HG03139 (cell line): ENCODE data around the gene ADAMTS15.
"Not testable (repeated sequence)": the region's sequence is repeated elsewhere in the genome, so short reads cannot be mapped to it uniquely, and the experiment has no call there.

ENCODE experiments used
- ATAC-seq: cut with Tn5 transposase; IDR thresholded peaks from one replicate; pipeline ENCODE4 v1.9.1; 2021; ENCODE audit not compliant: unreplicated experiment

The ADAMTS15 gene

DNA sequence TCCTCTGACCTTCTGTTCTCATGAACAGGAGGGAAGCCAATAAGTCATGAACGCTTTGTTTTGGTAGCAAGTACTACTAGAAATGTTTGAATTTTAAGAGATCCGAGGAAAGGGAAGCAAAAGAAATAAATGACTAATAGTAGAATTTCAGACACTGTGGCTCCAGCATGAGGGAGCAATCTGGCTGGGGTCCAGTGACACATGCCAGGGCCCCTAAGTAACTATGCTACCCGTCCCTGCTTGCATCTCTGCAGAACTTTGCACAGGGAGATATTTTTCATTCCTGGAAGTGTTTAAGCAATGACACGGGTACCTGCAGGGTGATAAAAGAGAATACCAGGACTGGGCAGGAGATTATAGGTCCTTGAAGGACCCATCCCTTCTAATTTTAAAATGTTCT lies 12.8 kb upstream of the ADAMTS15 start:
- ATAC-seq: no peak

DNA sequence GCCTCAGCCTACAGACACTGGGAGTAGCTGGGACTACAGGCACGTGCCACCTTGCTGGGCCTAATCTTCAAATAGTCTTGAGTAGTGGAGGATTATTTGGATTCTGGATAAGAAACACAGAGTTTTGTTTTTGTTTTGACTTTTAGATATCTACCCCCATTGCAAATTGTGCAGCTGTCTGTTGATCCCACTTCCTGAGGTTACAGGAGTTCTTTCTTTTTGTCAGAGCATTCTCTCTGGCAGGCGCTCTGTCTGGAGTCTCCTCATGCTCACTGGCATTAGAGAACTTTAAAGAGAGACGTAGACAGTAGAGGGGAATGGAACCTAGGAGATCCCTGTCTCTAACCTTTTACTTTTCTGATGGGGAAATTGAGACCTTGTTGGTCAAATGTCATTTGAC lies 12.3 kb upstream of the ADAMTS15 start:
- no peak for ATAC-seq

DNA sequence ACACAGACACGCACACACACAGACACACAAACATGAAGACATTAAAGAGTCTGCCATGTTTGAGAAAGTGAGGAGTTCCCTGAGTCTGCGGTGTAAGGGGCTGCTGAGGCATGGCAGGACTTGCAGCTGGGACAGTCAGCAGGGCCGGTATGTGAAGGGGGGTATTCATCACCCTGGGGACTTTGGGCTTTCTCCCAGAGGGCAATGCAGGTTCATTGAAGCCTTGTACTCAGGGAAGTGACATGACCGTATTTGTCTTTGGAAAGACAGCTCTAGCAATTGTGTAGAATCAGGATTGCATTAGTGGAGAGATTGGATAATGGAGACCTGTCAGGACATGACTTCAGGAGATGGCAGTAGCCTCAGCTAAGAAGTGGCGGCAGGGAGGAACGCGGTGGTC lies 10.6 kb upstream of the ADAMTS15 start:
- no peak for ATAC-seq

DNA sequence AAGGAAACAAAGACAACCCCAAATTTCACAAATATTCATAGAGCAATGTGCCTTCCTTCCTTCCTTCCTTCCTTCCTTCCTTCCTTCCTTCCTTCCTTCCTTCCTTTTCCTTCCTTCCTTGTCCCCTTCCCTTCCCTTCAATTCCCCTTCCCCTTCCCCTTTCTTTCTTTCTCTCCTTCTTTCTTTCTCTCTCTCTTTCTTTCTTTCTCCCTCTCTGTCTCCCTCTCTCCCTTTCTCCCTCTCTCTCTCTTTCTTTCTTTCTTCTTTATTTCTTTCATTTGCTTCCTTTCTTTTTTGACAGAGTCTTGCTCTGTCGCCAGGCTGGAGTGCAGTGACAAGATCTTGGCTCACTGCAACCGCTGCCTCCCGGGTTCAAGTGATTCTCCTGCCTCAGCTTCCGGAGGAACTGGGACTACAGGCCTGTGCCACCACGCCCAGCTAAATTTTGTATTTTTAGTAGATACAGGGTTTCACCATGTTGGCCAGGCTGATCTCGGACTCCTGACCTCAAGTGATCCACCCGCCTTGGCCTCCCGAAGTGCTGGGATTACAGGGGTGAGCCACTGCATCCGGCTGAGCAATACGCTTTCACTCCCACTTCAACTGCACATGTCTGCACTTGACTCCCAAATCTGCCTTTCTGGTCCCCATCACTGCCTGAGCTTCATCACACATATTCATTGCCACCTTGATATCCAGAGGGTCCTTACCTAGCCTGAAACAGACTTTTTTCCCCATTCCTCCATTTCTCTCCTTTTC lies 9.9 kb upstream of the ADAMTS15 start:
- not testable (repeated sequence) for ATAC-seq

DNA sequence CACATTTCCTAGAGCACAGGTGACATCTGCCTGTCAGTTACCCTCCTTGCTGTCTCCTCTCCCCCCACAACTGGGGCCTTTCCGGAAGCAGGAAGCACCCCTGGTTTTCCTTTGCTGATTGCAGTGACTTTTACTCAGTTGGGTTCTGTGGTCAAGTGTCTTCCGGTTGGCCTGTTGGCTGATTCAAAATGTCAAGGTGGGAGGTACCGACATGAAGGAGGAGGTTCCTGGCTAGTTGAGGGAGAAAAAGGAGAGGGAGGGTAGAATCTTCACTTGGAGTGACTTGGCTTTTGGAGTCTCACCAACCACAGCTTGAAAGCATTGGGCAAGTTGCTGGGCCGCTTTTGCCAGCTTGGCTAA lies 9.3 kb upstream of the ADAMTS15 start:
- no peak for ATAC-seq

DNA sequence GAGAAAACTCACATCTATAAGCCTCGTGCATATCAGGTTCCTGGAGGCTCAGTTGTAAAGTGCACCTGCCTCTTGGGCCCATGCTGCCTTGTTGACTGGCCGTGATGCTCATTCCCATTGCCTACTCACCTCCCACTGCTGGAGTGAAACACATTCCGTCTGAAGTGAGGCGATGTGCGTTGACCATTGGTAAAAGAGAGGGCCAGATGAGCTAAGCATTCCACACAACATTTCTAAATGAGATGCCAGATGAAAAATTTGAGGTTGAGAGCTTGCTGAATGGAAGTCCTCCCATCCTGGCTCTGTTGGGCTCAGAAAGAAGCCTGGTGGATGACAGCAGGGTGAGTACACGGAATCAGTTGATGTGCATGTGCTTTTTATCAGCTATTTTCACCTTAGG lies 8.6 kb upstream of the ADAMTS15 start:
- no peak for ATAC-seq

DNA sequence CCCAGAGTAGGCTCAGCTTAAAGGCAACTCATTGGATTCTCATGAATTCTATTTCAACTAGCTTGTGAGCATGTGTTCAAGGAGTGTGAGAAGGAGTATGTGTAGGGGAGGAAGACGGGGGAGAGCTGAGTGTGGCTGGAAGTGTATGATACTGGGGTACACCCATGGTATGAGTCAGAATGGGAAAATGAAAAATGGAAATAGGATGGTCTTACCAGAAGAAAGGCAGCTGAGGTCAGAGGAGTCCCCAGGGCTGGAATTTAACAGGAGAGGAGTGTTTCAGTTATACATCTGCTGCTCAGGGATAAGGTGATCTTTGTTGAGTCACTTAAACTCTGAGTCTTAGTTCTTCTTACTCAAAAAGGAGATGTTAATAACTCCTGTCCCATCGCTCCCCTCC lies 6.7 kb upstream of the ADAMTS15 start:
- no peak for ATAC-seq

DNA sequence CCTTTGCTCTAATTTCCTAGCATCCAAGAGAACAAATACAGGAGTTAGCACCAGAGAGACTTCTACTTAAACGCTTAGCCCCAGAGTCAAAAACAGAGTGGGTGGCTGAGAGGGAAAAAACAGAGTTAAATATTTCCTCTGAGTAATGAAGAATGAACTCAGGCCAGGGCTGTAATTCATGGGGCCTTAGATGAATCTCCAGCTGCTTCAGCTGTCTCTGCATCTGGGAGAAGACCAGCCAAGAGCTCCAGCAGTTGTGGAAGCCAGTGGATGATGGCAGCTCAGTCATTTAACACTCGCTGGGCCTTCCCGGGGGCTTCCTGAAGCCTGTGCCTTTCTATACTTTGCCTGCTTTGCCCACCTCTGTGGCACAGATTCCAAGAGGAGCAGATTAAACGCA lies 5.7 kb upstream of the ADAMTS15 start:
- no peak for ATAC-seq

DNA sequence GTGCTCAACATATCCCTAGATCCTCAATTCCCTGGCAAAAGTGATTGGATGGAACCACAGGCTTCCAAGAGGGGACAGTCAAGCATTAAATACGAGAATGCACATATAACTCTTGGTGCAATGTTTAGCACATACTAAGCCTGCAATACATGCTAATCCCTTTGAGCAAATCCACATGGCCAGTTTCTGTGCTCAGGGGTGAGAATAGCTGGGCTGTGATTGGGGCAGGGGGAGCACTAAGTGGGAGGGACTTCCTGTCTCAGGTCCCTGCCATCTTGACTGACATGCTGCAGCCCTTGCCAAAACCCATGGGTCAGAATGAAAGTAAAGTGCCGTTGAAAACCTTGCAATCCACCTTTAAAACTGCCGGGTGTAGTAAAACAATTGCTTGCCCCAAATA lies 2.7 kb upstream of the ADAMTS15 start:
- ATAC-seq: no peak

DNA sequence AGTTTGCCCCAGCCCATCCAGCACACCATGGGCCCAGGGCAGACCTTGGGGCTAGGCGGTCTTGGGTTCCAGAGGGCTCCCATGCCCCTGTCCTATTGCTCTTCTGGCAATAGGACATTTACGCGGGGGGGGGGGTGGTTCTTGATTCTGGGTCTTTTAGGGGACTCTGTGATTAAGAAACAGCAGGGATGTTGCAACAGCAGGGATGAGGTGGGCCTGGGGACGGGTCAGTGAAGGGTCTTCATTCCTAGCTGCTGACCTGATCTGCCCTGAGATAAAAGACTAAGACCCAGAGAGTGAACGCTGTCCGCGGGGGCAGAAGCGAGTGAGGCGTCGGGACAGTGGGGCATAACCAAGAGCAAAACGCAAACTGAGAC lies 418 bp upstream of the ADAMTS15 start:
- ATAC-seq: no peak

DNA sequence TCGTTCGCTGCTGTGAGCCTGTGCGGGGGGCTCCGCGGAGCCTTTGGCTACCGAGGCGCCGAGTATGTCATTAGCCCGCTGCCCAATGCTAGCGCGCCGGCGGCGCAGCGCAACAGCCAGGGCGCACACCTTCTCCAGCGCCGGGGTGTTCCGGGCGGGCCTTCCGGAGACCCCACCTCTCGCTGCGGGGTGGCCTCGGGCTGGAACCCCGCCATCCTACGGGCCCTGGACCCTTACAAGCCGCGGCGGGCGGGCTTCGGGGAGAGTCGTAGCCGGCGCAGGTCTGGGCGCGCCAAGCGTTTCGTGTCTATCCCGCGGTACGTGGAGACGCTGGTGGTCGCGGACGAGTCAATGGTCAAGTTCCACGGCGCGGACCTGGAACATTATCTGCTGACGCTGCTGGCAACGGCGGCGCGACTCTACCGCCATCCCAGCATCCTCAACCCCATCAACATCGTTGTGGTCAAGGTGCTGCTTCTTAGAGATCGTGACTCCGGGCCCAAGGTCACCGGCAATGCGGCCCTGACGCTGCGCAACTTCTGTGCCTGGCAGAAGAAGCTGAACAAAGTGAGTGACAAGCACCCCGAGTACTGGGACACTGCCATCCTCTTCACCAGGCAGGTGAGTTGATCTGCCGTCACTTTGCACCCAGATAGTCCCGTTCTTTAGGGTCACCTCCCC lies 1.0 kb downstream of the ADAMTS15 start:
- no peak for ATAC-seq

DNA sequence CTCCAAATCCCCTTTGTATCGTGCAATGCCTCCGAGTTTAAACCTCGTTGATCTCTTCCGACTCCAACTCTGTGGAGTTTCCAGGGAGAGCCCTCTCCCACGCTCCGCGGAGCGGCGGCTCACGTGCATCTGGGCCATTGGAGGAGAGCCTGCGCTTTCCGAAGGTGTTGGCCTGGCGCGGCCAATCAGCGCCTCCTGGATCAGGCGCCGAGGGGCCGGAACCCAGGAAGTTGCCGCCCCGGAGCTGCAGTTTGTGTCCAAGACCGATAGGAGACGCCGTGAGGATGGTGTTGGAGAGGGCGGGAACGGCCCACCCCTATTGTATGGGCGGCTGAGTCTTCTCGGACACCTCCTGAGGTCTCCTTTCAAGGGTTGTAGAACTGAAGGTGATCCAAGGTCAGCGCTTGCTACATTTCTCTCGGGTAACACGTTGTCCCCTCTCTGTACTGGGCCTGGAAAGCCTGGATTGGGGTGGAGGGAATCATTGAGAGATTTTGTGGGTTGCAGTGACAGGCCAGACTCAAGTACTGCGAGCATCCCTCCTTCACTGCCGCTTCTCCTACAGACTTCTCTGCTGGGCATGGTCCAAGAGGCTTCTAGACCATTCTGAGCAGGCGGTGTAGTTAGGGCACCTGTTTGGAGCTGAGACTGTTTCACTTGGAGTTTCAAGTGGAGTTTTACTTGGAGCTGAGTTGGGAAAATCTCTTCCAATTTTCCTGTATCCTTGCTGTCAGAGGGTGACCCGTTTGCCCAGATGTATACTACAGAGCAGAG lies 1.7 kb downstream of the ADAMTS15 start:
- no peak for ATAC-seq

DNA sequence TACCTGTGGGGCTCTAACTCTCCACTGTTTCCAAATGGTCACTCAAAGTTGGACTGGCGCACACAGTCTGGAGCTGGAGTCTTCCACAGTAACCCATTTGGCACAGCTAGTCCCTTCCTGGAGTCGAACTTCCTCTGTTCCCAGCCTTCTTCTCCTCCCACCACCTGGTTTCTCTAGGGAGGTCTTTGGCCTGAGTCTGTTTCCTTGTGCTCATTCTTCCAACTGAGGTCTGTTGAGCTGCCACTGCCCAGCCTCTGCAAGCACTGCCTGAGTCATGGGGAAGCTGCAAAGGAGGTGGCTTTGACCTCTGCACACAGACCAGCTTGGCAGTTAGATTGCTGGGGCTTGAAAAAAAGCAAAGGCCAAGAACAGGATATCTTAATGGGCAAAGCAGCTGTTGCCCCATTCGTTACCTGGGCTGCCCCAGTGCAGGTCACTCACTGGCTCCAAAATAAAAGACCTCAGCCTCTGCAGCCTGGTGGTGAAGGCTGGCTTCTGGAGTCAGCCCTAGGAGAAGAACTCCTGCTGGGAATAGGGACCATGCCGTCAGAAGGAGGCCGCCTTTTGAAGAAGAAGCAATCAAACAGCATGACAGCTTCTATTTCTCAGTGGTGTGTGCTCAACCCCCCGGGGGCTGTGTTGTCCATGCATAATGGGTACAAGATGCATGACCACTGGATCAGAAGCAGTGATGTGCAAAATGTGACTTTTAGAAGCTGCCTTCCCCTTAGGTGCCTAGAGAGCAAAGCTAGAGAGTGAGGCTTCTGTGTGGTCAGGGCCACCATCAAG lies 3.0 kb downstream of the ADAMTS15 start:
- ATAC-seq: no peak

DNA sequence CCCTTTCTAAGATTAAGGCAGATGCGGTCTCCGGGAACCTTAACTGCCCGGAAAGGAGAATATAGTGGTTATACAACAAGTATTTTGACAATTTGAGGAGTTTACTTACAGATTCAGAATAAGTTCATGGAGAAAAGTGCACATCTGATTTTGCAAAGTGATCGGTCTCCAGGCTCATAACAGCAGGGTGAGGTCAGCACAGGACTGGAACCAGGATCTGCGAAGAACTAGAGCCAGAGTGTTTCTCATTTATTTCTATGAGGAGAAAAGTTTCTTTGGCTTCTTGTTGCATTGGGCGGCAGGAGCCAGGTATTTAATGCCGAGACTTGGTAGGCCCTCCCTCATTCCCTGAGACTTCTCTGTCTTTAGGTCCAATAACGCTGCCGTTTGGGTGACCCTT lies 3.7 kb downstream of the ADAMTS15 start:
- no peak for ATAC-seq

DNA sequence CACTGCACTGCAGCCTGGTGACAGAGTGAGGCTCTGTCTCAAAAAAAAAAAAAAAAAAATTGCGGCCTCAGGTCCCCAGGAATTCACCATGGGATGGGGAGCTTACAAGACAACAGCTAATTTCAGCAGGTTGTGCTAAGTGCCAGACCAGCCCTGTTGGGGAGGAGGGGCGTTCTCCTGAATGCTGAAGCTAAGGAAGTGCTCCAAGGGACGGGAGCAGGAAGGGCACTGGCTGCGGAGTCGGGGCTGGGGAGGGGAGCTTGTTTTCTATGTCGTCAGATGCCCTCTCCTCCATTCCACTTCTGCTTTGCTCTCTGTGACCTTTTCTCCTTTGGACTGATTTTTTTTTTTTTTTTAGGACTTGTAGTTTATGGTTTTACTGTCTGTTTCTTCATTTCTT lies 4.5 kb downstream of the ADAMTS15 start:
- no peak for ATAC-seq

DNA sequence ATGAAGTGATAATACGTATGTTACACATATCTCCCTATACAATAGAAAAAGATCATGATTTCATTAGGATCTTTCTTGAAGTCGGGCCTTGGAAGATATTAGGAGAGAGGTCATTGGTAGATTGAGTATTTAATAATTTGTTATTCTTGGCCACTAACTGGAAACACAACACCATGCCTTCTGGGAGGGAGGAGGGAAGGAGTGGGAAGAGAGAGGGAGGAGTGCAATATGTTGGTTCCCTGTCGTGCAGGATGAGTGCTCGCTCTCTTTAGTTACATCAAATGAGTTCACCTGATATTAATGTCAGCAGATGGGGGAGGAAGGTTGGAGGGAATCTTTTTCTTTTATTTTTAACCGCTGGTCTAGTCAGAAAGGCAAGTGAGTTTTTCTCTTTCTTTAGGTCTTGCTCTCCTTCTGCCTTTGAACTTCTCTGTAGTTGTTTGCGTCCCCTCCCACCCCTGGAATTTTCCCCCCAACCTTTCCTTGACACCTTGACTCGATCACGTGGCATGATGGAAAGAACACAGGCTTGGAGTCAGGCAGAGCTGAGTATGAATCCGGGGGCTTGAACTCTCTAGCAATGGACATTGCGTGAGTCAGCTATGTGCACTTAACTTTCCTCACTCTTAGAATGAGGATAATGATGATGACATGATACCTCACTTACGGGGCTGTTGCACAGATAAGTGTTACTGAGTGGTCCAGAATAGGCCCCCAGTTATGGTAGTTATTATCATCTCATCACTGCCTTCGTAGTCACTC lies 6.2 kb downstream of the ADAMTS15 start:
- ATAC-seq: no peak

DNA sequence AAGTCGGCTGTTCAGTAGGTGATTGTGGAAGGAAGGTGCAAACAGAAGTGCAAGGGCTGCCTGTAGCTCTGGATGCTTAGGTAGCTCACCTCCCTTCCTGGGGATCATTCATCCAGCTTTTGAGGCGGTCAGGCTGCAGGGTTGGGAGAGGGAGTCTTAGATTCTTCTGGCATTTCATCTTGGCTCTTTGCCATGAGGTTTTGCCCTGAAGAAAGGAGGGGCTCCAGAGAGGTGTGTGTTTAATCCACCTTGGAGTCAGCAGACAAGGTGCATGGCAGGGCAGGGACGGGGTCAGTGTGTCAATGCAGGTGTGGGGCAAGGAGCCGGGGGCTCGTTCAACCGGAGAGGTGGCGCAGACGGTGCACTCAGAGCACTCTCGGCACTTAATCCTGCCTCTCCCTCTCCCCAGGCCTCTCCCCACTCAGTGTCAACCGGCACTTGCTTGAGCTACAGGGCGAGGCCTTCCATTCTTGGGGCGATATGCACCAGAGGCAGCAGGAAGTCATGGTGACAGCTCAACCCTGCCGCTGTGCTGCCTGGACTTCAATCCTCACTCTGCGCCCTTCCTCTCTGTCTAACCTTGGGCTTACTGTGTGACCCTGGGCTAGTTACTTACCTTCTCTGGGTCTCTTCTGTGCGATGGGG lies 7.2 kb downstream of the ADAMTS15 start:
- no peak for ATAC-seq

DNA sequence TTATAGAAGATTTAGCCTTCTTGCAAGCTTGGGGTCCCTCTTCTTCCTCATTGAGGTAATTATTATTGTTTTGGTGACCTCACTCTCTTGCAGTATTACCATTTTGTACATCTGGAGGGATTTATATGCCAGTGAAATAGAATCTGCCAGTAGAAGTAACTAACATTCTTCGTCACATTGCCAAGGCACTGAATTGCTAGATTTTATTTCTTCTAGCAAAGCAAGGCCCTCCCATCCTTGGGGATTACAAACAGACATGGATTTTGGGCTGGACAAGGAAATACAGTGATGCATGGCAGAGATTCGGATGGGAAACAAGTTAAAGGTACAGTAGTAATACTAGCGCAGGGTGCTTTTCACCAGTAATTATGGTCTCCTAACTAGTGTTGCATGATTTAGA lies 7.8 kb downstream of the ADAMTS15 start:
- no peak for ATAC-seq

DNA sequence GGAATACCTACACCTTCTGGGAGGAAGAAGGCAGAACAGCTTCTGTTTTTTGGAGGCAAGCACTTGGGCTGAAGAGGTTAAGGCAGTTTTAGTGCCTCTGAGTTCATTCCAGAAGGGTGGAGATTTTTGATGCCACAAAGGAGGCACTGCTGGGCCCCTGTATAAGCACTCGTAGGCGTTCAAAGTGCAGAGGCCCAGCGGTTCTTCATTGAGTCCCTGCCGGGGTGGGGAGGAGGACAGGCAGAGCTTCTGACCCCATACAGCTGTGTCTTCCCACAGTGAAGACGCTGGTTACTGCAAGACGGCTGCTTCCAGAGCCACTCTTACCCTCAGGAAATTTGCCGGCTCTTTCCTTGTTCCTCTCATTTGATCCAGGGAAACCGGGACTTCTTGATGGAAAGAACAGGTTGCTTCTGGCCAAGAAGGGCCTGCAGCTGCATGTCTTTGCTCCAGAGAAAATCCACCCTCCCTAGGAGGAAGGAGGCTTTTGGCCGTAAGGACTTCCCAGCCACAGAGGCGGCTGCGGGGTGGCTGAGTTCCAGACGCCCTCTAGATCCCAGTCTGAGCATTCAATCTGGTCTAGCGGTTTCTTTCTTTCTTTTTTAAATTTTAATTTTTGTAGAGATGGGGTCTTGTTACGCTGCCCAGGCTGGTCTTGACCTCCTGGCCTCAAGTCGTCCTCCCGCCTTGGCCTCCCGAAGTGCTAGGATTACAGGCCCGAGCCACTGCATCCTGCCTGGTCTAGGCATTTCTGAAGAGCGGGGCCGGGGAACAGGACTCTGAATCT lies 9.4 kb downstream of the ADAMTS15 start:
- ATAC-seq: no peak

DNA sequence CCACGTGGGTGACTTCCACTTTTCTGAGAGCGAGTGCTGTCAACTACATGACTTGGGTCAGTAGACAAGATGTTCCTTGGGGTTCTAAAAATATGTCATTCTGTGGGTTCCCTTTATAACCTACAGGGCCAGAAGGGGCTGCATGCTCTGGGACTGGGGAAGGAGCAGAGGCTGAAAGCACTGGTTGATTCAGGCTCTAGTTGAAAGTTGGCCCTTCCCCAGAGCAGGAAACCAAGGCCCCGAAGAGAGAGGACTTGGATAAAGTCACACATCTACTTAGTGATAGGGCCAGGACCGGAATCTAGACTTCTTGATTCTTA lies 9.9 kb downstream of the ADAMTS15 start:
- no peak for ATAC-seq
